ENCODE measurements around the gene CYLD. TPM values are rescaled to one million over a fixed set of nuclear protein-coding genes. Genes with fewer than 3 reads are reported as not detected.

The CYLD gene
- total RNA-seq, 1 experiment from 2014 or later = 10.1 TPM

DNA sequence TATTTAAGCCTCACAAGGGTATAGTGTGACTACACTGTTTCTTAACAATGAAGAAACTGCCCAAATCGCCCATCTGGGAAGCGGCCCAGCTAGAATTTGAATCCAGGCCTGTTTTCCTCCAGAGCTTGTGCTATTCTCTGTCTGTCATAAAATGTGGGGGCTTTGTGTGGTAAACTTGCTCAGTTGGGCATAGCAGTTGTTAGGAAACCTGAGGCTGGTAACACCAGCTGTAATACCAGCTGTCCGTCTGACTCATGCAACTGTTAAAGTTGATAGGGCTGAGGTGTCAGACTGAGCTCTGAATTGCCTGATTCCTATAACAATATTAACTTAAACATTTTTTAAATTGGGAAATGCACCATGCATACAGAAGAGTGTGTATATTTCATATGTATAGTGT lies 39.2 kb upstream of the CYLD start:
- no peak overlapping the region for H3K27ac ChIP-seq (ENCODE audit: low read length)
- H3K9me3 ChIP-seq (ENCODE audit: control insufficient read depth, insufficient read depth, low read depth, low read length) = no peaks in the 10 kb centered on the region
- no peak for ATAC-seq
- no peak overlapping the region for H3K4me3 ChIP-seq (ENCODE audit: low read depth in 2 of 2, low read length in 2 of 2)
- no peaks in the 10 kb centered on the region for H3K4me1 ChIP-seq (ENCODE audit: control insufficient read depth, insufficient read depth, low read length)
- no peak for TF ChIP-seq TCF7L2 (IDR thresholded peaks at IDR 0.05; ENCODE audit: low read depth, low read length)
- TF ChIP-seq, protein P1, sequence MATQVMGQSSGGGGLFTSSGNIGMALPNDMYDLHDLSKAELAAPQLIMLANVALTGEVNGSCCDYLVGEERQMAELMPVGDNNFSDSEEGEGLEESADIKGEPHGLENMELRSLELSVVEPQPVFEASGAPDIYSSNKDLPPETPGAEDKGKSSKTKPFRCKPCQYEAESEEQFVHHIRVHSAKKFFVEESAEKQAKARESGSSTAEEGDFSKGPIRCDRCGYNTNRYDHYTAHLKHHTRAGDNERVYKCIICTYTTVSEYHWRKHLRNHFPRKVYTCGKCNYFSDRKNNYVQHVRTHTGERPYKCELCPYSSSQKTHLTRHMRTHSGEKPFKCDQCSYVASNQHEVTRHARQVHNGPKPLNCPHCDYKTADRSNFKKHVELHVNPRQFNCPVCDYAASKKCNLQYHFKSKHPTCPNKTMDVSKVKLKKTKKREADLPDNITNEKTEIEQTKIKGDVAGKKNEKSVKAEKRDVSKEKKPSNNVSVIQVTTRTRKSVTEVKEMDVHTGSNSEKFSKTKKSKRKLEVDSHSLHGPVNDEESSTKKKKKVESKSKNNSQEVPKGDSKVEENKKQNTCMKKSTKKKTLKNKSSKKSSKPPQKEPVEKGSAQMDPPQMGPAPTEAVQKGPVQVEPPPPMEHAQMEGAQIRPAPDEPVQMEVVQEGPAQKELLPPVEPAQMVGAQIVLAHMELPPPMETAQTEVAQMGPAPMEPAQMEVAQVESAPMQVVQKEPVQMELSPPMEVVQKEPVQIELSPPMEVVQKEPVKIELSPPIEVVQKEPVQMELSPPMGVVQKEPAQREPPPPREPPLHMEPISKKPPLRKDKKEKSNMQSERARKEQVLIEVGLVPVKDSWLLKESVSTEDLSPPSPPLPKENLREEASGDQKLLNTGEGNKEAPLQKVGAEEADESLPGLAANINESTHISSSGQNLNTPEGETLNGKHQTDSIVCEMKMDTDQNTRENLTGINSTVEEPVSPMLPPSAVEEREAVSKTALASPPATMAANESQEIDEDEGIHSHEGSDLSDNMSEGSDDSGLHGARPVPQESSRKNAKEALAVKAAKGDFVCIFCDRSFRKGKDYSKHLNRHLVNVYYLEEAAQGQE (IDR thresholded peaks at IDR 0.05; ENCODE audit: insufficient read depth in 1 of 2, low read depth in 2 of 2, low read length in 1 of 2) = no peak
- TF ChIP-seq SIN3A (IDR thresholded peaks at IDR 0.05; ENCODE audit: borderline replicate concordance, insufficient read depth, low read depth, low read length) = no peak
- TF ChIP-seq POLR2AphosphoS5 (IDR thresholded peaks at IDR 0.05; ENCODE audit: low read depth, low read length) = no peak
- TF ChIP-seq, protein P2, sequence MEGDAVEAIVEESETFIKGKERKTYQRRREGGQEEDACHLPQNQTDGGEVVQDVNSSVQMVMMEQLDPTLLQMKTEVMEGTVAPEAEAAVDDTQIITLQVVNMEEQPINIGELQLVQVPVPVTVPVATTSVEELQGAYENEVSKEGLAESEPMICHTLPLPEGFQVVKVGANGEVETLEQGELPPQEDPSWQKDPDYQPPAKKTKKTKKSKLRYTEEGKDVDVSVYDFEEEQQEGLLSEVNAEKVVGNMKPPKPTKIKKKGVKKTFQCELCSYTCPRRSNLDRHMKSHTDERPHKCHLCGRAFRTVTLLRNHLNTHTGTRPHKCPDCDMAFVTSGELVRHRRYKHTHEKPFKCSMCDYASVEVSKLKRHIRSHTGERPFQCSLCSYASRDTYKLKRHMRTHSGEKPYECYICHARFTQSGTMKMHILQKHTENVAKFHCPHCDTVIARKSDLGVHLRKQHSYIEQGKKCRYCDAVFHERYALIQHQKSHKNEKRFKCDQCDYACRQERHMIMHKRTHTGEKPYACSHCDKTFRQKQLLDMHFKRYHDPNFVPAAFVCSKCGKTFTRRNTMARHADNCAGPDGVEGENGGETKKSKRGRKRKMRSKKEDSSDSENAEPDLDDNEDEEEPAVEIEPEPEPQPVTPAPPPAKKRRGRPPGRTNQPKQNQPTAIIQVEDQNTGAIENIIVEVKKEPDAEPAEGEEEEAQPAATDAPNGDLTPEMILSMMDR (IDR thresholded peaks at IDR 0.05) = no peak
- ChIA-PET POLR2A (no interaction called here), CTCF (interaction anchor here (0.6 kb wide), 1 partner anchor 102 kb away, joined by 4 read pairs; no protein-coding TSS in a partner anchor)
- H3K27me3 ChIP-seq (ENCODE audit: control insufficient read depth, insufficient read depth, low read length) = no peaks in the 10 kb centered on the region
- no peaks in the 10 kb centered on the region for H3K36me3 ChIP-seq (ENCODE audit: control insufficient read depth, insufficient read depth, low read length)
- intact Hi-C loops (cut with micrococcal nuclease; ENCODE audit: unreplicated experiment) = no loop called here
- DNase-seq (ENCODE audit: low read depth, low spot score) = no peak
- in situ Hi-C loops (cut with HindIII; ENCODE audit: low pct_unique_long_range_greater_than_20kb, low sequenced_read_pairs) = no loop called here
- no TSS peak for BruUV-seq (replicated peaks)

DNA sequence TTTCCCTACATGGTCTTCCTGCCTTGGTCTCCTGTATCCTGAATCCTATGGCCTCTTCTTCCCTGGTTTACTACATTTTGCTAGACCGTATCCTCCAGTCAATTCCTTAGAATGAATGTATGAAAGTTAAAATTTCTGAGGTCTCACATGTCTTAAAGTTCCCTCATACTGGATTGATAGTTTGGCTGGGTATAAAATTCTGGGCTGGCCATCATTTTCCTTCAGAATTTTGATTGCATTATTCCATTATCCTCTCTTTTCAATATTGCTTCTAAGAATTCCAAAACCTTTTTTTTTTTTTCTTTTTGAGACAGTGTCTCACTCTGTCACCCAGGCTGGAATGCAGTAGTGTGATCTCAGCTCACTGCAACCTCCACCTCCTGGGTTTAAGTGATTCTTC lies 37.6 kb upstream of the CYLD start:
- Histone ChIP-seq H3K36me3 (ENCODE audit: control insufficient read depth, insufficient read depth, low read length) (no peaks in the 10 kb centered on the region), H3K27me3 (ENCODE audit: control insufficient read depth, insufficient read depth, low read length) (no peaks in the 10 kb centered on the region), H3K4me3 (ENCODE audit: low read depth in 2 of 2, low read length in 2 of 2) (no peak overlapping the region), H3K27ac (ENCODE audit: low read length) (no peak overlapping the region), H3K9me3 (ENCODE audit: control insufficient read depth, insufficient read depth, low read depth, low read length) (no peaks in the 10 kb centered on the region), H3K4me1 (ENCODE audit: control insufficient read depth, insufficient read depth, low read length) (no peaks in the 10 kb centered on the region)
- in situ Hi-C loops (cut with HindIII; ENCODE audit: low pct_unique_long_range_greater_than_20kb, low sequenced_read_pairs) = no loop called here
- CTCF ChIA-PET = no interaction called here
- intact Hi-C loops (cut with micrococcal nuclease; ENCODE audit: unreplicated experiment) = no loop called here
- POLR2A ChIA-PET = no interaction called here
- TF ChIP-seq POLR2AphosphoS5 (IDR thresholded peaks at IDR 0.05; ENCODE audit: low read depth, low read length) (no peak), TCF7L2 (IDR thresholded peaks at IDR 0.05; ENCODE audit: low read depth, low read length) (no peak), SIN3A (IDR thresholded peaks at IDR 0.05; ENCODE audit: borderline replicate concordance, insufficient read depth, low read depth, low read length) (no peak)
- TF ChIP-seq, protein P2 (IDR thresholded peaks at IDR 0.05) = no peak
- TF ChIP-seq, protein P1 (IDR thresholded peaks at IDR 0.05; ENCODE audit: insufficient read depth in 1 of 2, low read depth in 2 of 2, low read length in 1 of 2) = no peak
- no TSS peak for BruUV-seq (replicated peaks)
- no peak for ATAC-seq
- no peak for DNase-seq (ENCODE audit: low read depth, low spot score)

Data from Panc1 (cell line).